Hepatocyte (in vitro differentiated cells): ENCODE measurements around the gene RNF125.

Experiments used
- CTCF ChIP-seq: fragments of 200-600 bp; sonication (generic); IDR thresholded peaks from 2 replicates; pipeline ENCODE4 v1.5.1; 2016; ENCODE audit warnings: antibody characterized with exemption, mild to moderate bottlenecking; ENCODE audit not compliant: poor library complexity
- EZH2phosphoT487 ChIP-seq: fragments of 200-600 bp; sonication (generic); IDR thresholded peaks from one replicate; pipeline ENCODE4 v1.6.1; 2018; ENCODE audit warnings: antibody characterized with exemption, mild to moderate bottlenecking, low read depth, moderate library complexity; ENCODE audit not compliant: unreplicated experiment, severe bottlenecking

GRCh38 chr18:32093102-32093511 lies 74.5 kb downstream of the RNF125 start:
- TF ChIP-seq CTCF (no peak), EZH2phosphoT487 (no peak)
